HL-60 (cell line): ENCODE measurements around the gene SMURF1.

ENCODE experiments used
- GABPA ChIP-seq: IDR thresholded peaks from 2 replicates; pipeline ENCODE4 v1.6.1; 2012; ENCODE audit warnings: low read depth
- SPI1 ChIP-seq: IDR thresholded peaks from 2 replicates; pipeline ENCODE4 v1.6.1; 2012; ENCODE audit warnings: low read depth, mild to moderate bottlenecking, borderline replicate concordance
- TF ChIP-seq, protein P1 (sequence below): IDR thresholded peaks from one replicate; pipeline ENCODE4 v1.5.1; 2011; ENCODE audit warnings: low read length, control low read depth, inconsistent platforms; ENCODE audit not compliant: insufficient read depth

DNA sequence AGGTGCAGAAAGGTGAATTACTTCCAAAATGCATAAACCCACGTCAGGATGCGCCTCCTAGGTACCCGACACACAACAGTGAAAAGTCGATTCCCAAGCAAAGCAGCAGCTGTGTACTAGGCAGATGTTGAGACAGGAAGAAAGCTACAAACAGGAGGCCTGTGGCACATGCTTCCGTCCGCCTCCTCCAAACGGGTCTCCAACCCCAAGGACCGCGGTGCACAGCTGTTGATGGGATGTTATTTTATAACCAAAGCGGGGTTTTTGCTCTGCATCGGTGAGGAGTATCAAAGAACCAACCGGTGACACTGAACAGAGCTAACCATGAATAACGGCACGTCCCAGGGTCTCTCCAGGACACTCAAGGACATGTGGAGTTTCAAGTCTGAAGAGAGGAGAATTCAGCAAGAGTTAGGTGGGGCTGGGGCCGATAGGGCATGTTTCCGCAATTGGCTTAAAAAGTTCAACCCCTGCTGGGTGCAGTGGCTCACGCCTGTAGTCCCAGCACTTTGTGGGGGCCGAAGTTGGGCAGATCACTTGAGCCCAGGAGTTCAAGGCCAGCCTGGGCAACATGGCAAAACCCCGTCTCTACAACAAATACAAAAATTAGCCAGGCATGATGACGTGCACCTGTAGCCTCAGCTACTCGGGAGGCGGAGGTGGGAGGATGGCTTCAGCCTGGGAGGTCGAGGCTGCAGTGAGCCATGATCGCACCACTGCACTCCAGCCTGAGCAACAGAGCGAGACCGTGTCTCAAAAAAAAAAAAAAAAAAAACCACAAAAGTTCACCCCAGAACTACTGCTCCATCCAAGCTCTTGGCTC, 108.0 kb downstream of the SMURF1 start:
- TF ChIP-seq, protein P1, sequence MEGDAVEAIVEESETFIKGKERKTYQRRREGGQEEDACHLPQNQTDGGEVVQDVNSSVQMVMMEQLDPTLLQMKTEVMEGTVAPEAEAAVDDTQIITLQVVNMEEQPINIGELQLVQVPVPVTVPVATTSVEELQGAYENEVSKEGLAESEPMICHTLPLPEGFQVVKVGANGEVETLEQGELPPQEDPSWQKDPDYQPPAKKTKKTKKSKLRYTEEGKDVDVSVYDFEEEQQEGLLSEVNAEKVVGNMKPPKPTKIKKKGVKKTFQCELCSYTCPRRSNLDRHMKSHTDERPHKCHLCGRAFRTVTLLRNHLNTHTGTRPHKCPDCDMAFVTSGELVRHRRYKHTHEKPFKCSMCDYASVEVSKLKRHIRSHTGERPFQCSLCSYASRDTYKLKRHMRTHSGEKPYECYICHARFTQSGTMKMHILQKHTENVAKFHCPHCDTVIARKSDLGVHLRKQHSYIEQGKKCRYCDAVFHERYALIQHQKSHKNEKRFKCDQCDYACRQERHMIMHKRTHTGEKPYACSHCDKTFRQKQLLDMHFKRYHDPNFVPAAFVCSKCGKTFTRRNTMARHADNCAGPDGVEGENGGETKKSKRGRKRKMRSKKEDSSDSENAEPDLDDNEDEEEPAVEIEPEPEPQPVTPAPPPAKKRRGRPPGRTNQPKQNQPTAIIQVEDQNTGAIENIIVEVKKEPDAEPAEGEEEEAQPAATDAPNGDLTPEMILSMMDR = no peak
- TF ChIP-seq GABPA (no peak), SPI1 (no peak)
